Stomach (tissue), 9 donors: ENCODE data around the gene ECE1. TPM values are rescaled to one million over a fixed set of nuclear protein-coding genes. Genes with fewer than 3 reads are reported as not detected.

Experiments used
- DNase-seq, 2 donors: peaks; one replicate each; pipeline versions ENCODE4 v3.0.0 to v3.0.0-alpha.2; 2013 to 2019
- H3K27ac ChIP-seq, 5 donors: fragments of 200-600 bp in 4 of 5; sonication (generic) in 4 of 5; one replicate each; pipeline ENCODE4 v1.5.1; 2013 to 2019; ENCODE audit warnings: mild to moderate bottlenecking in 1 of 5, moderate library complexity in 1 of 5
- H3K27me3 ChIP-seq, 3 donors: fragments of 200-600 bp; sonication (generic); one replicate each; pipeline ENCODE4 v1.5.1; 2017 to 2019; ENCODE audit warnings: mixed run types in 1 of 3
- H3K36me3 ChIP-seq, 4 donors: fragments of 200-600 bp; sonication (generic); 1 replicate in 3 of 4; 2 replicates in 1 of 4; pipeline ENCODE4 v1.5.1; 2016 to 2019
- H3K4me1 ChIP-seq, 4 donors: fragments of 200-600 bp; sonication (generic); one replicate each; pipeline ENCODE4 v1.5.1; 2016 to 2019
- H3K4me3 ChIP-seq, 4 donors: fragments of 200-600 bp; sonication (generic) in 3 of 4; one replicate each; pipeline ENCODE4 v1.5.1; 2016 to 2019; ENCODE audit warnings: mild to moderate bottlenecking in 1 of 4
- H3K9me3 ChIP-seq, 4 donors: fragments of 200-600 bp; sonication (generic); one replicate each; pipeline ENCODE4 v1.5.1; 2016 to 2019
- EP300 ChIP-seq: sonication (generic); formaldehyde crosslinking; IDR thresholded peaks from one replicate; pipeline ENCODE4 v1.6.1; 2017; ENCODE audit warnings: antibody characterized with exemption
- POLR2A ChIP-seq, 4 donors: fragments of 450-650 bp; IDR thresholded peaks; one replicate each; pipeline ENCODE4 v1.6.1; 2016; ENCODE audit warnings: antibody characterized with exemption in 4 of 4, control low read depth in 2 of 4, mild to moderate bottlenecking in 1 of 4, moderate library complexity in 1 of 4
- POLR2AphosphoS5 ChIP-seq, 3 donors: sonication (generic); formaldehyde crosslinking; IDR thresholded peaks; one replicate each; pipeline ENCODE4 v1.6.1; 2016; ENCODE audit warnings: antibody characterized with exemption in 3 of 3
- WGBS, 5 donors: extraction: QIAGEN DNeasy Blood & Tissue Kit in 3 of 5; methylation state at CpG; one replicate each; pipeline versions ENCODE4 v1.1.5 to v1.1.7; 2013 to 2018; 5-methylcytosine and 5-hydroxymethylcytosine counted together
- intact Hi-C: fragments of 100-400 bp; cut with DNase I; formaldehyde crosslinking; loops from one replicate; pipeline ENCODE4 v1.15.1; 2023; ENCODE audit warnings: low total_unique reads
- polyA plus RNA-seq, 3 donors: library from polyadenylated mRNA; stranded (reverse); fragments of 200-250 nt; gene quantifications; one replicate each; pipeline ENCODE4 v1.2.3, GENCODE V29; 2013
- total RNA-seq, 5 donors: library from RNA; depleted of rRNA; stranded (reverse); fragments of >200 nt; gene quantifications; one replicate each; pipeline versions ENCODE4 v1.1.0 to v1.2.3, GENCODE V29; 2014 to 2016
- TF ChIP-seq, protein P1 (sequence below), 7 experiments: fragments of 450-650 bp in 4 of 7; fragments of 200-600 bp in 3 of 7; sonication (generic) in 3 of 7; IDR thresholded peaks; one replicate each; pipeline ENCODE4 v1.5.1; 2016 to 2019; ENCODE audit warnings: antibody characterized with exemption in 7 of 7, control low read depth in 2 of 7, mild to moderate bottlenecking in 1 of 7
- donor health status: healthy with polysubstance abuse.
- donor health status: Bipolar disorder and iron deficiency.
- donor health status: healthy.

ECE1 gene
- total and polyA plus RNA-seq, 8 donors, result 17.6 to 574 (median 42.6) TPM

DNA sequence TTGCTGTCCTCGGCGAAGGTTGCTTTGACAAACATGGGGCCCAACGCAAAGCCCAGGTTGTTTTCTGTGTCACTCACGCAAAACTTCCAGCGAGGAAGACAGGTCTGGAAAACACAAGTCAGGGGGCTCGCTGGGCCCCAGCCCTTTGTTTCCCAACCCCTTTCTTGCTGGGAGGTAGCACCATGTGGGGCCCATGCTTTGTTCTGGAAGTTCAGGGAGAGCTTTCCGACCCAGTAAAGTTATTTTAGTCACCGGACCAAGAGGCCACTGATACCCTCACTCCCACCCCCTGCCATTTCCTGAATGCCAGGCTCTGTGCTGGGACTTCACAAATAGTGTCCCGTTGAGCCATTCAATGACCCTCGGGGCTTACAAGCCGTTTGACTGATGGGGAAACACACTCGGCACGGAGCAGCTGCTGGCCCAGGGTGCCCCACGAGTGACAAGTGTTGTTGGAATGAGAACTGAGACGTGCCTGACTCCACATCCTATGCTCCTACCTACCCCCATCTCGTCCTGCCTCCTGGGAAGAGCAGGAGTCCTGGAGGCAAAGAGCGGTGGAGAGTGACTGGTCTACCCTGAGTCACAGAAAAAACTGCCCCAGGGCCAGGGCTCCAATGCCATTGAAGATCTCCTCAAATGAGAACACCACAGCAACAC, 52.0 kb downstream of the ECE1 start:
- 77 to 89% (median 85%) methylated on average over 15 to 17 of the region's 17 CpGs for WGBS, 5 donors
- Histone ChIP-seq H3K4me3 (no peak overlapping the region), H3K27me3 (no peaks in the 10 kb centered on the region), H3K36me3 (peaks cover 63 to 100% (median 100%) of the 10 kb centered on the region in 4 donors), H3K27ac (no peak overlapping the region), H3K9me3 (no peaks in the 10 kb centered on the region), H3K4me1 (peaks cover 0 to 4% (median 0%) of the 10 kb centered on the region in 4 donors)
- intact Hi-C loops, result loop anchor here (5.0 kb wide), 1 partner anchor 134 kb away; no protein-coding TSS in a partner anchor
- TF ChIP-seq EP300 (no peak), POLR2AphosphoS5 (IDR thresholded peaks at IDR 0.05) (no peak), POLR2A (IDR thresholded peaks at IDR 0.05) (no peak)
- TF ChIP-seq, protein P1, sequence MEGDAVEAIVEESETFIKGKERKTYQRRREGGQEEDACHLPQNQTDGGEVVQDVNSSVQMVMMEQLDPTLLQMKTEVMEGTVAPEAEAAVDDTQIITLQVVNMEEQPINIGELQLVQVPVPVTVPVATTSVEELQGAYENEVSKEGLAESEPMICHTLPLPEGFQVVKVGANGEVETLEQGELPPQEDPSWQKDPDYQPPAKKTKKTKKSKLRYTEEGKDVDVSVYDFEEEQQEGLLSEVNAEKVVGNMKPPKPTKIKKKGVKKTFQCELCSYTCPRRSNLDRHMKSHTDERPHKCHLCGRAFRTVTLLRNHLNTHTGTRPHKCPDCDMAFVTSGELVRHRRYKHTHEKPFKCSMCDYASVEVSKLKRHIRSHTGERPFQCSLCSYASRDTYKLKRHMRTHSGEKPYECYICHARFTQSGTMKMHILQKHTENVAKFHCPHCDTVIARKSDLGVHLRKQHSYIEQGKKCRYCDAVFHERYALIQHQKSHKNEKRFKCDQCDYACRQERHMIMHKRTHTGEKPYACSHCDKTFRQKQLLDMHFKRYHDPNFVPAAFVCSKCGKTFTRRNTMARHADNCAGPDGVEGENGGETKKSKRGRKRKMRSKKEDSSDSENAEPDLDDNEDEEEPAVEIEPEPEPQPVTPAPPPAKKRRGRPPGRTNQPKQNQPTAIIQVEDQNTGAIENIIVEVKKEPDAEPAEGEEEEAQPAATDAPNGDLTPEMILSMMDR (IDR thresholded peaks at IDR 0.05), result no peak
- no peak for DNase-seq

DNA sequence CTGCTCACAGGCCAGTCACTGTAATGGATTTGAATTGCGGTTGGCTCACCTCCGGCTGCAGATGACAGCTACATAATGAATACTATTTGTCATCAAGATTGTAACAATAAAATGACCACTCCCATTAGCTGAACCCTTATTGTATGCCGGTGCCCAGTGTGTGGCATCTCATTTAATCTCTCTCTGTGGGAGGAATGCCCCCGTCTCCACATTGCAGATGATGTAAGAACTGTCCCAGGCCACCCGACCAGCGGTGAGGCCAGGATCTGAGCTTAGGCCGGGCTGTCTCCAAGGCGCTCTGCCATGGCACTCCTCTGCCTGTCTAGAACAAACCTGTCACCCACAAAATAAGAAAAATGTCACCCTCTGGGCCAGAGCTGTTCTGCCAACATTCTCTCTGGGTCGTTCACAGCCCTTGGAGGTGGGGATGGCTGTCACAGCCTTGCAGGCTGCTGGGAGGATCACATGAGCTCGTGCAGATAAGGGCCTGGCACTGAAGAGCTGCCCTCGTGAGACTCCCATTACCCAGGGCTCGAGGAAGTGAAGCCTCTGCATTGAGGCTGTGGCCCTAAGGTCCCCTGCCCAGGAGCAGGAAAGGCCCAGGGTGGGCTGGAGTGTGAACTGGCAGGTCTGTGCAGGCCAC, 52.7 kb downstream of the ECE1 start:
- Histone ChIP-seq H3K4me1 (peaks cover 0 to 4% (median 0%) of the 10 kb centered on the region in 4 donors), H3K9me3 (no peaks in the 10 kb centered on the region), H3K4me3 (no peak overlapping the region), H3K27me3 (no peaks in the 10 kb centered on the region), H3K27ac (no peak overlapping the region), H3K36me3 (peaks cover 62 to 100% (median 100%) of the 10 kb centered on the region in 4 donors)
- intact Hi-C loops, result loop anchor here (5.0 kb wide), 1 partner anchor 135 kb away; no protein-coding TSS in a partner anchor
- 63 to 81% (median 68%) methylated on average over 7 to 12 of the region's 12 CpGs for WGBS, 5 donors
- DNase-seq, result no peak
- no peak for TF ChIP-seq EP300
- TF ChIP-seq POLR2A (IDR thresholded peaks at IDR 0.05), result no peak
- no peak for TF ChIP-seq POLR2AphosphoS5 (IDR thresholded peaks at IDR 0.05)
- TF ChIP-seq, protein P1 (IDR thresholded peaks at IDR 0.05), result no peak

DNA sequence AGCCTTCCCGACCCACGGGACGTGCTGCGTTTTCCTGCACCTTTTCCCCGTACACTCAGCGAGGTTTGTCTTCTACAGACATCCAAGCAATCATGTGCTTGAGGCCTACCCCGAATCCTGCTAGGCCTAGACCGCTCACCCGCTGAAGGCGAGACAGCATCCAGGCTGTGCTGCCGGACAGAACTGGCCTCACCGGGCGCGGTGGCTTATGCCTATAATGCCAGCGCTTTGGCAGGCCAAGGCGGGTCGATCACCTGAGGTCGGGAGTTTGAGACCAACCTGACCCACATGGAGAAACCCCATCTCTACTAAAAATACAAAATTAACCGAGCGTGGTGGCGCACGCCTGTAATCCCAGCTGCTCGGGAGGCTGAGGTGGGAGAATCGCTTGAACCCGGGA, 54.1 kb downstream of the ECE1 start:
- Histone ChIP-seq H3K36me3 (peaks cover 57 to 100% (median 97%) of the 10 kb centered on the region in 4 donors), H3K4me1 (no peaks in the 10 kb centered on the region), H3K4me3 (no peak overlapping the region), H3K9me3 (no peaks in the 10 kb centered on the region), H3K27ac (no peak overlapping the region), H3K27me3 (no peaks in the 10 kb centered on the region)
- intact Hi-C loops, result loop anchor here (5.0 kb wide), 1 partner anchor 136 kb away; no protein-coding TSS in a partner anchor
- WGBS, 5 donors, result 94 to 98% (median 97%) methylated on average over 25 of the region's 25 CpGs
- TF ChIP-seq EP300, result no peak
- TF ChIP-seq POLR2AphosphoS5 (IDR thresholded peaks at IDR 0.05), result no peak
- no peak for DNase-seq

GRCh38 chr1:21234779-21235178, 55.5 kb downstream of the ECE1 start:
- H3K4me1 ChIP-seq, result no peaks in the 10 kb centered on the region
- H3K27ac ChIP-seq, result no peak overlapping the region
- WGBS, 5 donors, result 74 to 94% (median 90%) methylated on average over 4 of the region's 4 CpGs
- H3K27me3 ChIP-seq, result no peaks in the 10 kb centered on the region
- DNase-seq, result no peak
- intact Hi-C loops, result loop anchor here (5.0 kb wide), 1 partner anchor 138 kb away; no protein-coding TSS in a partner anchor
- H3K36me3 ChIP-seq, result peaks cover 55 to 100% (median 97%) of the 10 kb centered on the region in 4 donors
- TF ChIP-seq POLR2A (IDR thresholded peaks at IDR 0.05) (no peak), EP300 (no peak), POLR2AphosphoS5 (IDR thresholded peaks at IDR 0.05) (no peak)
- TF ChIP-seq, protein P1 (IDR thresholded peaks at IDR 0.05), result no peak
- no peak overlapping the region for H3K4me3 ChIP-seq
- no peaks in the 10 kb centered on the region for H3K9me3 ChIP-seq
